Mesenchymal stem cell (in vitro differentiated cells and primary cell): ENCODE results near the gene LENG8.
"Not testable (repeated sequence)": the region's sequence is repeated elsewhere in the genome, so short reads cannot be mapped to it uniquely, and the experiment has no call there.

Source experiments
- DNase-seq: peaks from one replicate; pipeline ENCODE4 v3.0.0-alpha.2; 2013
- H2AFZ ChIP-seq: one replicate; pipeline ENCODE4 v1.6.1; 2013; ENCODE audit warnings: low read depth, mild to moderate bottlenecking, control low read depth, inconsistent platforms, low read length, moderate library complexity
- H2AK5ac ChIP-seq: 2 replicates; pipeline ENCODE4 v1.6.1; 2013; ENCODE audit warnings: low read length, moderate library complexity, mild to moderate bottlenecking, inconsistent platforms; ENCODE audit not compliant: severe bottlenecking
- H2BK120ac ChIP-seq: one replicate; pipeline ENCODE4 v1.6.1; 2013; ENCODE audit warnings: low read depth, mild to moderate bottlenecking, inconsistent platforms, low read length, moderate library complexity
- H2BK12ac ChIP-seq, 2 experiments: one replicate each; pipeline ENCODE4 v1.6.1; 2013; ENCODE audit warnings: inconsistent platforms in 2 of 2, low read length in 2 of 2, mild to moderate bottlenecking in 2 of 2, moderate library complexity in 2 of 2, control low read depth in 1 of 2
- H2BK15ac ChIP-seq: one replicate; pipeline ENCODE4 v1.6.1; 2013; ENCODE audit warnings: mild to moderate bottlenecking, low read depth, inconsistent platforms; ENCODE audit not compliant: poor library complexity, severe bottlenecking
- H2BK5ac ChIP-seq: 2 replicates; pipeline ENCODE4 v1.6.1; 2013; ENCODE audit warnings: low read depth, mild to moderate bottlenecking, low read length, control low read depth, inconsistent platforms; ENCODE audit not compliant: poor library complexity, severe bottlenecking
- H3K14ac ChIP-seq, 2 experiments: one replicate each; pipeline ENCODE4 v1.6.1; 2013; ENCODE audit warnings: inconsistent platforms in 2 of 2, low read length in 2 of 2, control low read depth in 1 of 2, mild to moderate bottlenecking in 1 of 2, moderate library complexity in 1 of 2
- H3K18ac ChIP-seq, 2 experiments: one replicate each; pipeline ENCODE4 v1.6.1; 2013; ENCODE audit warnings: inconsistent platforms in 2 of 2, low read length in 2 of 2, control low read depth in 1 of 2, low read depth in 1 of 2, mild to moderate bottlenecking in 1 of 2
- H3K23ac ChIP-seq, 2 experiments: one replicate each; pipeline ENCODE4 v1.6.1; 2013; ENCODE audit warnings: inconsistent platforms in 2 of 2, low read length in 2 of 2, mild to moderate bottlenecking in 2 of 2, moderate library complexity in 2 of 2, control low read depth in 1 of 2
- H3K27ac ChIP-seq: 2 replicates; pipeline ENCODE4 v1.5.1; 2013; ENCODE audit warnings: mild to moderate bottlenecking, moderate library complexity, low read length, control low read depth, inconsistent platforms; ENCODE audit not compliant: poor library complexity, severe bottlenecking
- H3K27me3 ChIP-seq, 2 experiments: 2 replicates each; pipeline versions ENCODE4 v1.6.1 to v1.7.0; 2013; ENCODE audit warnings: low read length in 2 of 2, mild to moderate bottlenecking in 2 of 2, moderate library complexity in 2 of 2, control low read depth in 1 of 2, inconsistent platforms in 1 of 2; ENCODE audit not compliant: control insufficient read depth in 1 of 2, insufficient read depth in 1 of 2
- H3K36me3 ChIP-seq, 2 experiments: 2 replicates each; pipeline versions ENCODE4 v1.6.1 to v1.7.0; 2013; ENCODE audit warnings: low read length in 2 of 2, control low read depth in 1 of 2, inconsistent platforms in 1 of 2, low read depth in 1 of 2, mild to moderate bottlenecking in 1 of 2; ENCODE audit not compliant: insufficient read depth in 2 of 2, control insufficient read depth in 1 of 2
- H3K4ac ChIP-seq, 2 experiments: one replicate each; pipeline ENCODE4 v1.6.1; 2013; ENCODE audit warnings: inconsistent platforms in 2 of 2, low read length in 2 of 2, mild to moderate bottlenecking in 2 of 2, moderate library complexity in 2 of 2, control low read depth in 1 of 2, low read depth in 1 of 2
- H3K4me1 ChIP-seq: 2 replicates; pipeline ENCODE4 v1.6.1; 2013; ENCODE audit warnings: low read depth, low read length, control low read depth; ENCODE audit not compliant: control insufficient read depth, insufficient read depth
- H3K4me2 ChIP-seq: 2 replicates; pipeline ENCODE4 v1.6.1; 2013; ENCODE audit warnings: low read length, mild to moderate bottlenecking, inconsistent platforms; ENCODE audit not compliant: poor library complexity, severe bottlenecking
- H3K4me3 ChIP-seq, 2 experiments: 2 replicates each; pipeline versions ENCODE4 v1.5.1 to v1.7.0; 2013; ENCODE audit warnings: low read length in 2 of 2, mild to moderate bottlenecking in 2 of 2, control low read depth in 1 of 2, low read depth in 1 of 2; ENCODE audit not compliant: insufficient read depth in 1 of 2
- H3K79me1 ChIP-seq: replicated peaks from 2 replicates; pipeline ENCODE4 v1.6.1; 2013; ENCODE audit warnings: mild to moderate bottlenecking, control low read depth, low read length, inconsistent platforms; ENCODE audit not compliant: poor library complexity, severe bottlenecking
- H3K9ac ChIP-seq: 2 replicates; pipeline ENCODE4 v1.7.0; 2013; ENCODE audit warnings: mild to moderate bottlenecking, low read length, moderate library complexity
- H3K9me3 ChIP-seq: 2 replicates; pipeline ENCODE4 v1.7.0; 2013; ENCODE audit warnings: mild to moderate bottlenecking, low read length; ENCODE audit not compliant: control insufficient read depth
- H4K8ac ChIP-seq: one replicate; pipeline ENCODE4 v1.6.1; 2013; ENCODE audit warnings: inconsistent platforms, mild to moderate bottlenecking, low read length, moderate library complexity
- H4K91ac ChIP-seq: one replicate; pipeline ENCODE4 v1.6.1; 2013; ENCODE audit warnings: mild to moderate bottlenecking, low read length, inconsistent platforms
- WGBS: methylation state at CpG from one replicate; pipeline ENCODE4 v1.1.7; 2013; ENCODE audit warnings: mixed read lengths; 5-methylcytosine and 5-hydroxymethylcytosine counted together

Gene LENG8

GRCh38 chr19:54506079-54506478, 57.1 kb downstream of the LENG8 start:
- H4K91ac ChIP-seq: no peak overlapping the region
- H3K14ac ChIP-seq: no peak overlapping the region
- no peak overlapping the region for H2BK15ac ChIP-seq
- H3K4me2 ChIP-seq: no peak overlapping the region
- no peaks in the 10 kb centered on the region for H3K79me1 ChIP-seq
- no peaks in the 10 kb centered on the region for H3K4me1 ChIP-seq
- DNase-seq: no peak
- H3K4me3 ChIP-seq: no peak overlapping the region
- H3K27ac ChIP-seq: no peak overlapping the region
- no peak overlapping the region for H3K9ac ChIP-seq
- H2BK120ac ChIP-seq: no peak overlapping the region
- no peak overlapping the region for H2BK5ac ChIP-seq
- H3K23ac ChIP-seq: no peak overlapping the region
- no peaks in the 10 kb centered on the region for H3K9me3 ChIP-seq
- H2BK12ac ChIP-seq: no peak overlapping the region
- no peak overlapping the region for H2AK5ac ChIP-seq
- no peaks in the 10 kb centered on the region for H3K27me3 ChIP-seq
- H4K8ac ChIP-seq: no peak overlapping the region
- no peak overlapping the region for H3K18ac ChIP-seq
- no peak overlapping the region for H3K4ac ChIP-seq
- 67% methylated on average over 8 of the region's 10 CpGs for WGBS
- H3K36me3 ChIP-seq: no peaks in the 10 kb centered on the region
- H2AFZ ChIP-seq: no peak overlapping the region

- not testable (repeated sequence) for H3K9ac ChIP-seq, H2BK5ac ChIP-seq, DNase-seq, H3K4me1 ChIP-seq, H3K18ac ChIP-seq, H4K8ac ChIP-seq, H3K27ac ChIP-seq, H2BK12ac ChIP-seq, H3K79me1 ChIP-seq, H2BK120ac ChIP-seq, H2AK5ac ChIP-seq, H3K4ac ChIP-seq, H3K4me2 ChIP-seq, H3K27me3 ChIP-seq, H2AFZ ChIP-seq, H3K4me3 ChIP-seq, H3K23ac ChIP-seq, H3K9me3 ChIP-seq, H3K36me3 ChIP-seq, H3K14ac ChIP-seq, H2BK15ac ChIP-seq, H4K91ac ChIP-seq
- 85% methylated on average over 6 of the region's 15 CpGs for WGBS
Observed at GRCh38 chr19:54507038-54507717, 58.2 kb downstream of the LENG8 start.

DNA sequence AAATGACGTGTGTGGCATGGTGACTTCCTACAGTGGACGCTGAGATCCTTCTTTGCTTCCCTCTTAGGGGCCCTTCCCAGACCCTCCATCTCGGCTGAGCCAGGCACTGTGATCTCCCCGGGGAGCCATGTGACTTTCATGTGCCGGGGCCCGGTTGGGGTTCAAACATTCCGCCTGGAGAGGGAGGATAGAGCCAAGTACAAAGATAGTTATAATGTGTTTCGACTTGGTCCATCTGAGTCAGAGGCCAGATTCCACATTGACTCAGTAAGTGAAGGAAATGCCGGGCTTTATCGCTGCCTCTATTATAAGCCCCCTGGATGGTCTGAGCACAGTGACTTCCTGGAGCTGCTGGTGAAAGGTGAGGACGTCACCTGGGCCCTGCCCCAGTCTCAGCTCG, 58.8 kb downstream of the LENG8 start:
- Histone ChIP-seq H3K36me3 (no peaks in the 10 kb centered on the region), H4K91ac (no peak overlapping the region), H4K8ac (no peak overlapping the region), H2BK12ac (no peak overlapping the region), H3K23ac (no peak overlapping the region), H2AK5ac (no peak overlapping the region), H3K27ac (no peak overlapping the region), H3K4me2 (no peak overlapping the region), H2BK15ac (no peak overlapping the region), H3K79me1 (no peaks in the 10 kb centered on the region), H3K4me3 (no peak overlapping the region), H2AFZ (no peak overlapping the region), H2BK5ac (no peak overlapping the region), H2BK120ac (no peak overlapping the region), H3K4me1 (no peaks in the 10 kb centered on the region), H3K14ac (no peak overlapping the region), H3K27me3 (no peaks in the 10 kb centered on the region), H3K4ac (no peak overlapping the region), H3K9ac (no peak overlapping the region), H3K18ac (no peak overlapping the region), H3K9me3 (no peaks in the 10 kb centered on the region)
- no peak for DNase-seq
- 71% methylated on average over 12 of the region's 12 CpGs for WGBS

DNA sequence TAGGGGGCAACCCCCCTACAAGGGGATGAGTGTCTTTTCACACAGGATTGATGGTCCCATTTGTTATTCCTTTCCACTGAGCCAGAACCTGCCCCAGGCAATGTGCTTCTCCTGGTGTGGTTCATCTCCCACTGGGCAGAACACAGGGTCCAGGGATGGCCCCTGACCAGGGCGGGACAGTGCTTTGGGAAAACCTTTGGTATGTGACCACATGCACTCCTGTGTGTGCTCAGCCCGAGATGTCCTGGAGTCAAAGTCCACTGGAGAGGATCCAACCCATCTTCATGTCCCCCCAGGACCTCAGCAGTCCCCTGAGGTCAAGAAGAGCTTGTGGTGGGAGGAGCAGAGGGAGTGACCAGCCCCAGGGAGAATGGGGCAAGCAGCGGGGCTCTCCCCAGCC, 59.5 kb downstream of the LENG8 start:
- H3K4me1 ChIP-seq, H3K27me3 ChIP-seq, H3K23ac ChIP-seq, H2BK12ac ChIP-seq, H2BK5ac ChIP-seq, H2BK120ac ChIP-seq, H3K27ac ChIP-seq, H4K8ac ChIP-seq, H3K9ac ChIP-seq, H3K4ac ChIP-seq, H3K36me3 ChIP-seq, H3K79me1 ChIP-seq, H2AK5ac ChIP-seq, H3K4me2 ChIP-seq, H2AFZ ChIP-seq, H3K14ac ChIP-seq, H2BK15ac ChIP-seq, H3K4me3 ChIP-seq, H3K9me3 ChIP-seq, DNase-seq, H3K18ac ChIP-seq, H4K91ac ChIP-seq: not testable (repeated sequence)
- WGBS: 71% methylated on average over 1 of the region's 3 CpGs
